Naive B cell (primary cell): ENCODE data around the gene SSH2. TPM values are rescaled to one million over a fixed set of nuclear protein-coding genes. Genes with fewer than 3 reads are reported as not detected.

Experiments used
- ATAC-seq, 2 donors: fragments of 150-1000 bp; cut with Tn5 transposase; 2 replicates each; pipeline ENCODE4 v1.10.0; 2021; ENCODE audit warnings: low read depth in 2 of 2, mild to moderate bottlenecking in 2 of 2, moderate library complexity in 2 of 2
- DNase-seq: peaks from one replicate; pipeline ENCODE4 v3.0.0; 2022
- H3K27ac Mint-ChIP-seq, 6 donors: one replicate each; pipeline ENCODE4 v1.8.0; 2020 to 2022; ENCODE audit warnings: mild to moderate bottlenecking in 6 of 6, mixed read lengths in 6 of 6, moderate library complexity in 5 of 6, inconsistent platforms in 2 of 6
- H3K27me3 Mint-ChIP-seq, 3 donors: one replicate each; pipeline ENCODE4 v1.8.0; 2021 to 2022; ENCODE audit warnings: mixed read lengths in 3 of 3, mild to moderate bottlenecking in 1 of 3
- H3K36me3 Mint-ChIP-seq, 2 donors: one replicate each; pipeline ENCODE4 v1.8.0; 2020 to 2022; ENCODE audit warnings: mixed read lengths in 2 of 2, inconsistent platforms in 1 of 2, mild to moderate bottlenecking in 1 of 2
- H3K4me1 Mint-ChIP-seq, 3 donors: one replicate each; pipeline ENCODE4 v1.8.0; 2020 to 2022; ENCODE audit warnings: mixed read lengths in 3 of 3, inconsistent platforms in 1 of 3, mild to moderate bottlenecking in 1 of 3, moderate library complexity in 1 of 3
- H3K4me3 Mint-ChIP-seq, 8 donors: one replicate each; pipeline ENCODE4 v1.8.0; 2020 to 2022; ENCODE audit warnings: mild to moderate bottlenecking in 8 of 8, mixed read lengths in 8 of 8, moderate library complexity in 8 of 8, inconsistent platforms in 2 of 8
- H3K9me3 Mint-ChIP-seq, 7 donors: one replicate each; pipeline ENCODE4 v1.8.0; 2020 to 2022; ENCODE audit warnings: mixed read lengths in 7 of 7, mild to moderate bottlenecking in 5 of 7, inconsistent platforms in 2 of 7, moderate library complexity in 1 of 7
- polyA plus RNA-seq, 6 donors: library from polyadenylated mRNA; unstranded; fragments of 300-500 nt; fragmentation: Illumina TruSeq; gene quantifications; one replicate each; pipeline ENCODE4 v1.2.3, GENCODE V29; 2021; ENCODE audit warnings: low read depth in 6 of 6

Gene SSH2
- polyA plus RNA-seq, 6 donors from 2014 or later: 46.3 to 96.7 (median 65.5) TPM

GRCh38 chr17:29837531-29837930 is 92.5 kb downstream of the SSH2 start:
- H3K27me3 Mint-ChIP-seq: no peaks in the 10 kb centered on the region
- no peaks in the 10 kb centered on the region for H3K9me3 Mint-ChIP-seq

GRCh38 chr17:29836643-29837042 is 93.4 kb downstream of the SSH2 start:
- no peak for DNase-seq
- no peaks in the 10 kb centered on the region for H3K36me3 Mint-ChIP-seq
- peak overlapping the region in 1 of 6 donors; percentile 33 for H3K27ac Mint-ChIP-seq
- H3K4me1 Mint-ChIP-seq: peaks cover 4 to 10% (median 7%) of the 10 kb centered on the region in 3 donors
- no peaks in the 10 kb centered on the region for H3K9me3 Mint-ChIP-seq
- no peak overlapping the region for H3K4me3 Mint-ChIP-seq
- H3K27me3 Mint-ChIP-seq: no peaks in the 10 kb centered on the region
- ATAC-seq: no peak

More at GRCh38 chr17:29837531-29837930, 92.5 kb downstream of the SSH2 start:
- no peak for DNase-seq
- Mint-ChIP-seq H3K4me1 (peaks cover 4 to 6% (median 4%) of the 10 kb centered on the region in 3 donors), H3K27ac (no peak overlapping the region), H3K4me3 (no peak overlapping the region), H3K36me3 (no peaks in the 10 kb centered on the region)
- no peak for ATAC-seq

GRCh38 chr17:29835435-29836351 is 94.3 kb downstream of the SSH2 start:
- Mint-ChIP-seq H3K4me3 (no peak overlapping the region), H3K27me3 (no peaks in the 10 kb centered on the region), H3K27ac (peak overlapping the region in 3 of 6 donors; percentile 60 to 85 (median 70)), H3K4me1 (peaks cover 6 to 18% (median 13%) of the 10 kb centered on the region in 3 donors), H3K36me3 (no peaks in the 10 kb centered on the region), H3K9me3 (no peaks in the 10 kb centered on the region)
- DNase-seq: no peak
- ATAC-seq: no peak

DNA sequence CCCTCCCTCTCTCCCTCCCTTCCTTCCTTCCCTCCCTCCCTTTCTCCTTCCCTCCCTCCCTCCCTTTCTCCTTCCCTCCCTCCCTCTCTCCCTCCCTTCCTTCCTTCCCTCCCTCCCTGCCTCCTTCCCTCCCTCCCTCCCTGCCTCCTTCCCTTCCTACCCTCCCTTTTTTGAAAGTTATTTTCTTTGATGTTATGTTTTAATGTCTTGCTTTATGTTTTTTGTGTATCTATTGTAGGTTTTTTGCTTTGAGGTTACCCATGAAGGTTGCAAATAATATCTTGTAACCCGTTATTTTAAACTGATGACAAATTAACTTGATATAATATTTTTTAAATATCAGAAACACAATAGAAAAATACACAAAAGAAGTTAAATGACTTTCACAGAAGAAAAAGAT is 96.2 kb downstream of the SSH2 start:
- Mint-ChIP-seq H3K27ac (no peak overlapping the region), H3K4me1 (peaks cover 13 to 22% (median 21%) of the 10 kb centered on the region in 3 donors), H3K4me3 (no peak overlapping the region), H3K9me3 (no peaks in the 10 kb centered on the region), H3K27me3 (no peaks in the 10 kb centered on the region), H3K36me3 (no peaks in the 10 kb centered on the region)
- ATAC-seq: no peak
- no peak for DNase-seq

- H3K27me3 Mint-ChIP-seq: no peaks in the 10 kb centered on the region
- no peak overlapping the region for H3K27ac Mint-ChIP-seq
- peaks cover 11 to 17% (median 16%) of the 10 kb centered on the region in 3 donors for H3K4me1 Mint-ChIP-seq
- ATAC-seq (no peak), DNase-seq (no peak)
- H3K4me3 Mint-ChIP-seq: no peak overlapping the region
- no peaks in the 10 kb centered on the region for H3K9me3 Mint-ChIP-seq
- no peaks in the 10 kb centered on the region for H3K36me3 Mint-ChIP-seq
Measured at GRCh38 chr17:29828676-29829284, 101.2 kb downstream of the SSH2 start.

DNA sequence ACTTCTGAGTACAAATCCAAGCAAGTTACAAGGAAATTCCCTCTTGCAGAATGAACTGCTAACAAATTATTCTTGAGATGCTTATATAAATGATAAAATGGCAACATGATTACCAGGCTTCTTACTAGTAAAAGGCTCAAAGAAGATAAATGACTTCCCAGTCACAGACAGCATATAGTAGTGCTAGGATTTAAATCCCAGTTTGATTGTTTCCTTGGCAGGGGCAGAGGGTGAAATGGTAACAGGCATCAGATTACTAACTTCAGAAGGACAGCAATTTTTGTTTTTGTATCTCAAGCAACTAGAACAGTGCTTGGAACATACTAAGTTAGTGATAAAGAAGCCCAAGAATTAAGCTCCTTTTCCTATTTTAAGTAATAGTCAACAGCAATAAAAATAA is 102.8 kb downstream of the SSH2 start:
- Mint-ChIP-seq H3K4me1 (peaks cover 10 to 20% (median 14%) of the 10 kb centered on the region in 3 donors), H3K36me3 (no peaks in the 10 kb centered on the region), H3K9me3 (no peaks in the 10 kb centered on the region), H3K27ac (peak overlapping the region in 2 of 6 donors; percentile 1 to 91), H3K4me3 (no peak overlapping the region), H3K27me3 (no peaks in the 10 kb centered on the region)
- ATAC-seq: no peak
- DNase-seq: no peak

DNA sequence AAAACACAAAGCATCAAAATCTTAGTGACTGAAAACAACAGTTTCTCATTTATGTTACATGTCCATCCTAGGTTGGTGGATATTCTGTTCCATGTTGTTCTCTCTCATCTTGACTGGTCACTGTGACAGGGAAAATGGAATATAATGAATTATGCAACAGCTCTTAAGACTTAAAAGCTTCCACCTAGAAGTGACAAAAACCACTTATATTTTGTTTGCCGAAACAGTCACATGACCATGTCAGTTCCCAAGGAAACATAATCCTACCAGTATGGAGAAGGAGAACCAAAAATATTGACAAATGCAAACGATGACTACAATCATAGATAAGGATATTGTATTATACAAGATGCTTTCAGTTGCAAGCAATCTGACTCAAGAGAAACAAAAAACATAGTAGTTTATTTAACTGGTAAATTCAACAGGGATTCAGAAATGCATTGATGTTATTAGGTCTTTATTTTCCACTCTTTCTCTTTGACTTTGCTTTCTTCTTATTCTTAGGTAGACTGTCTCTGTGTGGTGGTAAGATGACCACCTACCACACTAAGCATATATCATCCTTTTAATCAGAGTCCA is 103.8 kb downstream of the SSH2 start:
- ATAC-seq (no peak), DNase-seq (no peak)
- Mint-ChIP-seq H3K36me3 (no peaks in the 10 kb centered on the region), H3K4me1 (peaks cover 7 to 14% (median 10%) of the 10 kb centered on the region in 3 donors), H3K27me3 (no peaks in the 10 kb centered on the region), H3K4me3 (no peak overlapping the region), H3K27ac (no peak overlapping the region), H3K9me3 (no peaks in the 10 kb centered on the region)

DNA sequence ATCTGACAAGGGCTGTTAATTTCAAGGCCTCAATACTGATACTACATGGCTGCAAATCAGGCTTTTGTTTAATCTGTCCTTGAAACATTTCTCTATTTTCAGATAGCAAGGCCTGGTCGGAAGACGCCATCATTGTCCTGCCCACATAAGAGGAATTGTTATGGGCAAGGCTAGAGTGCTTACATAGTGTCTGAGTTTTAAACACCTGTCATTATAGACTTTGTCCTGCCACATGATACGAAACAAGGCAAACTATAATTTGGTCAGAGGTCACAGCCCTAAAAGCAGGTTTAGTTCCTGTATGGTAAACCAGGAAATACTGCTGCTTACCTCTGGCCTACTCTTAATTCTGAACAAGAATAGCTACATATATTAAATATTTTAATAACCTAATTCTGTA is 104.4 kb downstream of the SSH2 start:
- peaks cover 2 to 16% (median 10%) of the 10 kb centered on the region in 3 donors for H3K4me1 Mint-ChIP-seq
- H3K27me3 Mint-ChIP-seq: no peaks in the 10 kb centered on the region
- no peak for ATAC-seq
- H3K36me3 Mint-ChIP-seq: no peaks in the 10 kb centered on the region
- no peak overlapping the region for H3K4me3 Mint-ChIP-seq
- no peaks in the 10 kb centered on the region for H3K9me3 Mint-ChIP-seq
- H3K27ac Mint-ChIP-seq: no peak overlapping the region
- DNase-seq: no peak

DNA sequence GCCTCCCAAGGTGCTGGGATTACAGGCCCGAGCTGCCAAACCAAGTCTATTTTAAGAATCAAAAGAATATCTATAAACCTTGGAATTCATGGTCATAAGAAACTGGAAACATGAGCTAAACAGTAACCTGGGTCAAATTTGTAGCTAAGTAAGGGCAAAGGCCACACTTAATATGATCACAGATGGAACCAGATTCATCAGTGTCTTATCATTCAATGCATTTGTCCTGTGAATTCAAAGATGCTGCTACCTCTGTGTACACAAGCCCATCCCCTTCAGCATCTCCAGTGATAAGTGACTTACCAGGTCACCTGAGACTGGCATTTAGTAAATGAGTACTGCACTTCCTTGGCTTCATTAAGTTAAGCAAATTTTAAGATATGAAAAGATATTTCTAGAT is 108.1 kb downstream of the SSH2 start:
- DNase-seq (no peak), ATAC-seq (no peak)
- peaks cover 0 to 11% (median 5%) of the 10 kb centered on the region in 3 donors for H3K4me1 Mint-ChIP-seq
- H3K27ac Mint-ChIP-seq: peak overlapping the region in 2 of 6 donors; percentile 44 to 82
- no peaks in the 10 kb centered on the region for H3K27me3 Mint-ChIP-seq
- no peaks in the 10 kb centered on the region for H3K36me3 Mint-ChIP-seq
- H3K9me3 Mint-ChIP-seq: no peaks in the 10 kb centered on the region
- no peak overlapping the region for H3K4me3 Mint-ChIP-seq

- no peaks in the 10 kb centered on the region for H3K36me3 Mint-ChIP-seq
- H3K27me3 Mint-ChIP-seq: no peaks in the 10 kb centered on the region
- no peaks in the 10 kb centered on the region for H3K9me3 Mint-ChIP-seq
- H3K27ac Mint-ChIP-seq: no peak overlapping the region
- DNase-seq (no peak), ATAC-seq (no peak)
- H3K4me1 Mint-ChIP-seq: peaks cover under 1 to 11% (median 5%) of the 10 kb centered on the region in 3 donors
- no peak overlapping the region for H3K4me3 Mint-ChIP-seq
Measured at GRCh38 chr17:29820425-29820824, 109.6 kb downstream of the SSH2 start.

DNA sequence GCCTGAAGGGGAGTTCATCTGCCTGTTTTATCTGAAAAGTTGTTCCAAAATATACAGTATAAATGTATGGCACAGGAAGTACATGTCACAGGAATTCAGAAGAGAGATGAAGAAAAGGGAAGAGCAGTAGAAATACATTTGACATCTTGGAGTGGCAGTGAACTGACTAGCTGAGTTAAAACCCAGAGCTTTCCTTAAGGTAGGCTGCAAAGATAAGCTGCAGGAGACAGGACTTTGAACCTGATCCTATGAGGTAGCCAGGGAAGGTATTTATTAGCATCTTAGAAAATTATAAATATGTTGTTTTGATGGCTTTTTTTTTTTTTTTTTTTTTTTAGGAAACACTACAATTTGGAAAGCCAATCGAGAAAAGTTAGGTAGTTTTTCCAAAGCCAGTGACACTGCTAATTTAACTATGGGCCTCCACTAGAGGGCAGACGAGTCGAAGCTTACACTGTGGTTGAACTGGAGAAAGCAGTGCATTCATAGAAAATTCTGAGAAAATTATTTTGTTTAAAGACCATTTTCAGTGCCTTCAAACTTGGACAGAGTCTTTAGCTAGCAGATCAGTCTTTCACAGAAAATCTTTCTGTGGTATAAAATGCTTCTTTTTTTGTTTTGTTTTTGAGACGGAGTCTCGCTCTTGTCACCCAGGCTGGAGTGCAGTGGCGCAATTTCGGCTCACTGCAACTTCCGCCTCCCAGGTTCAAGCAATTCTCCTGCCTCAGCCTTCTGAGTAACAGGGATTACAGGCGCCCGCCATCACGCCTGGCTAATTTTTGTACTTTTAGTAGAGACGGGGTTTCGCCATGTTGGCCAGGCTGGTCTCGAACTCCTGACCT is 122.3 kb downstream of the SSH2 start:
- Mint-ChIP-seq H3K27me3 (no peaks in the 10 kb centered on the region), H3K36me3 (no peaks in the 10 kb centered on the region), H3K4me3 (peak overlapping the region in 2 of 8 donors; percentile 63 to 66), H3K4me1 (peaks cover 26 to 39% (median 29%) of the 10 kb centered on the region in 3 donors), H3K9me3 (no peaks in the 10 kb centered on the region), H3K27ac (peak overlapping the region in 2 of 6 donors; percentile 6 to 70)
- ATAC-seq: peak; percentile 77 to 83
- peak; percentile 61 for DNase-seq

DNA sequence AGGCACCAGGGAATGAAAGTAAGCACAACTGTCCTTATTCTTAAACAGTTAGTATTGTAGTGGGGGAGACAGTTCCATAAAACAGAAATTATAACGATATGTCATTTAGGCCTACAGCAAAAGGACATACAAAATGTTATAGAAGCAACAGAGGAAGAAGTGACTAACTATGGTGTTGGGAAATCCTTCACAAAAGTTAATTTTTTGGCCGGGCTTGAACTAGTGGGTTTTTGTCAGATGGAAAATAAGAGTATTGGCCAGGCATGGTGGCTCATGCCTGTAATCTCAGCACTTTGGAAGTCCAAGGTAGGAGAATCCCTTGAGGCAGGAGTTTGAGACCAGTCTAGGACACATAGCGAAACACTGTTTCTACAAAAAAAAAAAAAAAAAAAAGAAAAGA is 127.8 kb downstream of the SSH2 start:
- Mint-ChIP-seq H3K36me3 (no peaks in the 10 kb centered on the region), H3K9me3 (no peaks in the 10 kb centered on the region), H3K4me1 (peaks cover 12% of the 10 kb centered on the region in 3 donors), H3K4me3 (no peak overlapping the region), H3K27me3 (no peaks in the 10 kb centered on the region), H3K27ac (peak overlapping the region in 2 of 6 donors; percentile 20 to 28)
- ATAC-seq: no peak
- no peak for DNase-seq

- H3K9me3 Mint-ChIP-seq: no peaks in the 10 kb centered on the region
- ATAC-seq: no peak
Measured at GRCh38 chr17:29800457-29800856, 129.6 kb downstream of the SSH2 start.

More at GRCh38 chr17:29800457-29800856, 129.6 kb downstream of the SSH2 start:
- Mint-ChIP-seq H3K27ac (no peak overlapping the region), H3K4me1 (peaks cover 12% of the 10 kb centered on the region in 3 donors), H3K4me3 (no peak overlapping the region), H3K36me3 (no peaks in the 10 kb centered on the region), H3K27me3 (no peaks in the 10 kb centered on the region)
- no peak for DNase-seq
